ENCODE measurements around the gene NPB.

DNA sequence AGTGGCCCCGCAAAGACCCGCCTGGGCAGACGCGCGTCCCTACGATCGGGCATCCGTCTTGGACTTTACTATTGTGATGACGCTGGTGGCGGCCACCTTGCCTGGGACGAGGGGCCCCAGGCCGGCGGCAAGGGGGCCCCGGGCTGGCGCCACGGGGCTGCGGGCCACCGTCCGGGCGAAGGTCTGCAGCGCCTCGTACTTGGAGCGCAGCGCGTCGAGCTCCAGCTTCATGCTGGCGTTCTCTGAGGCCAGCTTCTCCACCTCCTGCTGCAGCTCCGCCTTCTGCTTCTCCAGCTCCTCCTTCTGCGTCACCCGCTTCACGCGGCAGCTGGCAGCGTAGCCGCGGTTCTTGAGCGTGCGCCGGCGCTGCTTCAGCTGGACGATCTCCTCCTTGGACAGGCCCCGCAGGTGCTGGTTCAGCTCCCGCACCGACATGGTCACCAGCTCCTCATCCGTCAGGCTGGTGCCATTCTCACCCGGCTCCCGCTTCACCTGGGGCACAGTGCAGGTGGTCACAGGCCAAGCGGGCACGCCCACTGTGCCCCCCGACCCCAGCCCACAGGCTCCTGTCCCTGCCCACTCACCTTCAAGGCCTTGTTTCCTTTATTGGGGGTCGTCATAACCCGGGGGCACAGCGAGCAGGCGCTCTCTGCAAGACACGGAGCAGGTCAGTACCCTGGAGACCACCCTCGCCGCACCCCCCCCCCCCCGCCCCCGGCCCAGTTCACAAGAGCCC is 20.7 kb downstream of the NPB start:
- no peak for TF ChIP-seq GATA3 (IDR thresholded peaks at IDR 0.05; ENCODE audit: low read depth, low read length)
- TF ChIP-seq GATA2 (IDR thresholded peaks at IDR 0.05; ENCODE audit: low read depth, low read length) = no peak

All from SH-SY5Y (cell line).